Osteoblast (primary cell): ENCODE results near the gene FMN1. TPM values are rescaled to one million over a fixed set of nuclear protein-coding genes. Genes with fewer than 3 reads are reported as not detected.
A peak's percentile ranks its signal among the peaks of the same experiment; 100 is the strongest.

ENCODE experiments used
- DNase-seq: peaks from one replicate; pipeline ENCODE4 v3.0.0; 2011; ENCODE audit warnings: low spot score, mixed read lengths; ENCODE audit not compliant: insufficient read length; ENCODE audit errors: missing footprints
- H2AFZ ChIP-seq: 2 replicates; pipeline ENCODE4 v1.6.0; 2011; ENCODE audit warnings: mild to moderate bottlenecking, low read length
- H3K27ac ChIP-seq: 2 replicates; pipeline ENCODE4 v1.5.1; 2011; ENCODE audit warnings: mild to moderate bottlenecking, low read depth, low read length, moderate library complexity
- H3K27me3 ChIP-seq: 2 replicates; pipeline ENCODE4 v1.6.0; 2012; ENCODE audit warnings: mild to moderate bottlenecking, control low read depth, inconsistent platforms, low read length, moderate library complexity; ENCODE audit not compliant: insufficient read depth
- H3K36me3 ChIP-seq: 2 replicates; pipeline ENCODE4 v1.5.1; 2011; ENCODE audit warnings: mild to moderate bottlenecking, low read length, control low read depth, moderate library complexity; ENCODE audit not compliant: insufficient read depth
- H3K4me1 ChIP-seq: 2 replicates; pipeline ENCODE4 v1.5.1; 2011; ENCODE audit warnings: mild to moderate bottlenecking, low read length, control low read depth, moderate library complexity; ENCODE audit not compliant: insufficient read depth
- H3K4me2 ChIP-seq: 2 replicates; pipeline ENCODE4 v1.6.0; 2011; ENCODE audit warnings: mild to moderate bottlenecking, low read length; ENCODE audit not compliant: insufficient read depth
- H3K4me3 ChIP-seq: fragments of 200-600 bp; sonication (generic); 3 replicates; pipeline ENCODE4 v1.5.1; 2012; ENCODE audit warnings: mild to moderate bottlenecking, low read length, inconsistent platforms; ENCODE audit not compliant: insufficient read depth
- H3K79me2 ChIP-seq: 2 replicates; pipeline ENCODE4 v1.6.0; 2012; ENCODE audit warnings: mild to moderate bottlenecking, low read length, control low read depth, inconsistent platforms; ENCODE audit not compliant: insufficient read depth
- H3K9me3 ChIP-seq: 2 replicates; pipeline ENCODE4 v1.5.1; 2011; ENCODE audit warnings: low read depth, low read length, control low read depth
- H4K20me1 ChIP-seq: 2 replicates; pipeline ENCODE4 v1.6.0; 2012; ENCODE audit warnings: mild to moderate bottlenecking, low read length, control low read depth; ENCODE audit not compliant: insufficient read depth
- total RNA-seq: library from RNA; depleted of rRNA; stranded (reverse); fragments of >200 nt; gene quantifications from 2 replicates; pipeline ENCODE4 v1.2.3, GENCODE V29; 2012
- TF ChIP-seq, protein P1 (sequence below): IDR thresholded peaks from 2 replicates; pipeline ENCODE4 v1.5.1; 2011; ENCODE audit warnings: mild to moderate bottlenecking, low read depth, low read length, moderate library complexity; ENCODE audit errors: extremely low read depth

Gene FMN1
- total RNA-seq, 1 donor, result 9.0 TPM

DNA sequence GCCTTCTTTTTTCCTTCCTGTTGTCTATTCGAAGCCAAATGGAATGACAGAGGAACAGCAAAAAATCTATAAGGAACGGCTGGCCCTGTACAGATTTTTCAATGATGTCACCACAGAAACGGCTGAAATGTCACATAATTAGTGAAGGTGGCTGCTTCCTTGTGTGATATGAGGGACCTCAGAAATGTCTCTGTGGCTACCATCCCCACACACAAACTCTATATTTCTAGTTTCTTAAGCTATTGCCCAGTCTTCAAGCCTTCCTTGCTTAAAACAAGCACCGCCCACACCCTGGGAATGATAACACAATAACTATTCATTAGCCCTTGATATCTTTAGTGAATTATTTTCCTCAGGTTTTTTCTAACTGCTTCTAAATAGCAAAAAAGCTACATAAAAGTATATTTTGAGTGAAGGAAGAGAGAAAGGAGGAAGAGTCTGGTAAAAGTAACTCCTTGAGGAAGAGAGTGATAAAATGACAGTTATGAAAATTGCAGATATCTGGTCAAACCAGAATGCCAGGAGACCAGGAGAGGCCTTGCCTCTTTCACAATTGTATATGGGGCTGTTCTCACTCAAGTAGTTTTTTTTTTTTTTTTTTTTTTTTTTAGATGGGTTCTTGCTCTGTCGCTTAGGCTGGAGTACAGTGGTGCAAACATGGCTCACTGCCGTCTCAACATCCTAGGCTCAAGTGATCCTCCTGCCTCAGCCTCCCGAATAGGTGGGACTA lies 38.7 kb downstream of the FMN1 start:
- no peak overlapping the region for H3K4me3 ChIP-seq
- no peak for DNase-seq
- H3K79me2 ChIP-seq, result no peaks in the 10 kb centered on the region
- no peaks in the 10 kb centered on the region for H3K36me3 ChIP-seq
- no peaks in the 10 kb centered on the region for H4K20me1 ChIP-seq
- H3K4me2 ChIP-seq, result no peak overlapping the region
- H3K27me3 ChIP-seq, result peaks cover 3% of the 10 kb centered on the region
- TF ChIP-seq, protein P1, sequence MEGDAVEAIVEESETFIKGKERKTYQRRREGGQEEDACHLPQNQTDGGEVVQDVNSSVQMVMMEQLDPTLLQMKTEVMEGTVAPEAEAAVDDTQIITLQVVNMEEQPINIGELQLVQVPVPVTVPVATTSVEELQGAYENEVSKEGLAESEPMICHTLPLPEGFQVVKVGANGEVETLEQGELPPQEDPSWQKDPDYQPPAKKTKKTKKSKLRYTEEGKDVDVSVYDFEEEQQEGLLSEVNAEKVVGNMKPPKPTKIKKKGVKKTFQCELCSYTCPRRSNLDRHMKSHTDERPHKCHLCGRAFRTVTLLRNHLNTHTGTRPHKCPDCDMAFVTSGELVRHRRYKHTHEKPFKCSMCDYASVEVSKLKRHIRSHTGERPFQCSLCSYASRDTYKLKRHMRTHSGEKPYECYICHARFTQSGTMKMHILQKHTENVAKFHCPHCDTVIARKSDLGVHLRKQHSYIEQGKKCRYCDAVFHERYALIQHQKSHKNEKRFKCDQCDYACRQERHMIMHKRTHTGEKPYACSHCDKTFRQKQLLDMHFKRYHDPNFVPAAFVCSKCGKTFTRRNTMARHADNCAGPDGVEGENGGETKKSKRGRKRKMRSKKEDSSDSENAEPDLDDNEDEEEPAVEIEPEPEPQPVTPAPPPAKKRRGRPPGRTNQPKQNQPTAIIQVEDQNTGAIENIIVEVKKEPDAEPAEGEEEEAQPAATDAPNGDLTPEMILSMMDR, result no peak
- no peaks in the 10 kb centered on the region for H3K9me3 ChIP-seq
- peaks cover 15% of the 10 kb centered on the region for H3K4me1 ChIP-seq
- H3K27ac ChIP-seq, result no peak overlapping the region
- H2AFZ ChIP-seq, result no peak overlapping the region

GRCh38 chr15:33154351-33155166 lies 40.0 kb downstream of the FMN1 start:
- Histone ChIP-seq H2AFZ (peak overlapping the region; percentile 92), H4K20me1 (no peaks in the 10 kb centered on the region), H3K9me3 (no peaks in the 10 kb centered on the region), H3K4me1 (peaks cover 24% of the 10 kb centered on the region), H3K27ac (peak overlapping the region; percentile 91), H3K36me3 (no peaks in the 10 kb centered on the region), H3K27me3 (peaks cover 3% of the 10 kb centered on the region), H3K79me2 (no peaks in the 10 kb centered on the region), H3K4me2 (peak overlapping the region; percentile 63), H3K4me3 (peak overlapping the region; percentile 27)
- DNase-seq, result peak; percentile 90
- TF ChIP-seq, protein P1, result no peak

DNA sequence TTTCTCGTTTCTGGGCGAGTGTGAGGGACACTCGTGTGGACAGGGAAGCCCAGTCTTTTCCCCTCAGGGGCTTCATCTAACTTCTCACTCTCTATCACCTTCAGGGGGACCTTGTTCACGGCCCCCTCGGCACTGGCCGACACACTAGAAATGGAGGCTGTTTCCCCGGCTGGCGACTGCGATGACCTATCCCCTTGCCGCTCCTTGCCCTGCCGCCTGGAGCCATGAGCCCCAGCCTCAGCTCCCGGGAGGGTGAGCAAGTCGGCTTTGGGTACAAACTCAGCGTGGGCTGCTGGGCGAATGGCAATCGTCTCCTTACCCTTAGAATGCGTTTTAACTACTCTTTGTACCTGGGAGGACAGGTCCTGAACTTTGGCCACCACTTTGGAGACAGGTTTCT lies 41.0 kb downstream of the FMN1 start:
- Histone ChIP-seq H3K79me2 (no peaks in the 10 kb centered on the region), H2AFZ (no peak overlapping the region), H3K27me3 (no peaks in the 10 kb centered on the region), H3K4me2 (no peak overlapping the region), H3K27ac (no peak overlapping the region), H4K20me1 (no peaks in the 10 kb centered on the region), H3K4me1 (peaks cover 24% of the 10 kb centered on the region), H3K36me3 (no peaks in the 10 kb centered on the region), H3K4me3 (no peak overlapping the region), H3K9me3 (no peaks in the 10 kb centered on the region)
- no peak for DNase-seq
- TF ChIP-seq, protein P1, result no peak

GRCh38 chr15:33152502-33153109 lies 41.9 kb downstream of the FMN1 start:
- H3K36me3 ChIP-seq, result no peaks in the 10 kb centered on the region
- no peak overlapping the region for H2AFZ ChIP-seq
- no peaks in the 10 kb centered on the region for H3K27me3 ChIP-seq
- no peak overlapping the region for H3K27ac ChIP-seq
- peaks cover 24% of the 10 kb centered on the region for H3K4me1 ChIP-seq
- DNase-seq, result peak; percentile 14
- TF ChIP-seq, protein P1, result no peak
- no peaks in the 10 kb centered on the region for H4K20me1 ChIP-seq
- H3K4me2 ChIP-seq, result no peak overlapping the region
- no peak overlapping the region for H3K4me3 ChIP-seq
- H3K9me3 ChIP-seq, result no peaks in the 10 kb centered on the region
- peaks cover 2% of the 10 kb centered on the region for H3K79me2 ChIP-seq
